Gastrocnemius medialis (tissue), 4 donors: ENCODE measurements around the gene FFAR4. TPM values are rescaled to one million over a fixed set of nuclear protein-coding genes. Genes with fewer than 3 reads are reported as not detected.

Experiments
- ATAC-seq, 2 donors: fragments of 150-250 bp; one replicate each; pipeline ENCODE4 v1.9.1; 2016
- DNase-seq, 2 donors: peaks; one replicate each; pipeline ENCODE4 v3.0.0-alpha.2; 2019
- H3K27ac ChIP-seq, 4 donors: fragments of 200-600 bp; sonication (generic); 1 replicate in 1 of 4; 2 replicates in 3 of 4; pipeline ENCODE4 v1.5.1; 2016 to 2018; ENCODE audit warnings: mild to moderate bottlenecking in 2 of 4, moderate library complexity in 1 of 4
- H3K27me3 ChIP-seq, 3 donors: fragments of 200-600 bp; sonication (generic) in 2 of 3; 1 replicate in 1 of 3; 2 replicates in 2 of 3; pipeline versions ENCODE4 v1.5.1 to v1.6.0; 2016 to 2019; ENCODE audit warnings: mild to moderate bottlenecking in 1 of 3, moderate library complexity in 1 of 3
- H3K36me3 ChIP-seq, 2 donors: fragments of 200-600 bp; sonication (generic) in 1 of 2; one replicate each; pipeline ENCODE4 v1.5.1; 2017 to 2018
- H3K4me1 ChIP-seq, 2 donors: fragments of 200-600 bp; sonication (generic) in 1 of 2; one replicate each; pipeline ENCODE4 v1.5.1; 2016 to 2017; ENCODE audit warnings: mild to moderate bottlenecking in 2 of 2
- H3K4me3 ChIP-seq, 4 donors: fragments of 200-600 bp; sonication (generic) in 3 of 4; 1 replicate in 1 of 4; 2 replicates in 3 of 4; pipeline ENCODE4 v1.5.1; 2016 to 2019; ENCODE audit warnings: mild to moderate bottlenecking in 2 of 4
- H3K9me3 ChIP-seq, 3 donors: fragments of 200-600 bp; sonication (generic) in 2 of 3; 1 replicate in 1 of 3; 2 replicates in 2 of 3; pipeline ENCODE4 v1.5.1; 2016 to 2019
- POLR2A ChIP-seq, 2 donors: fragments of 450-650 bp; IDR thresholded peaks; one replicate each; pipeline ENCODE4 v1.6.1; 2017; ENCODE audit warnings: antibody characterized with exemption in 2 of 2, mild to moderate bottlenecking in 2 of 2, moderate library complexity in 2 of 2
- in situ Hi-C, 4 donors: fragments of 200-750 bp; cut with MboI; loops; one replicate each; pipeline versions ENCODE4 v1.15.0 to v1.8.0; 2017; ENCODE audit warnings: low sequenced_read_pairs in 4 of 4
- intact Hi-C: fragments of 100-400 bp; cut with DNase I; formaldehyde crosslinking; loops from one replicate; pipeline ENCODE4 v1.15.1; 2023; ENCODE audit warnings: low total_unique reads
- total RNA-seq, 4 donors: library from RNA; depleted of rRNA; stranded (reverse); fragments of >200 nt; gene quantifications; one replicate each; pipeline versions ENCODE4 v1.1.0 to v1.2.3, GENCODE V29; 2016
- TF ChIP-seq, protein P1 (sequence below), 5 experiments: fragments of 450-650 bp in 3 of 5; fragments of 200-600 bp in 2 of 5; sonication (generic) in 2 of 5; IDR thresholded peaks in 4 of 5; conservative IDR thresholded peaks in 1 of 5; 1 replicate in 4 of 5; 2 replicates in 1 of 5; pipeline ENCODE4 v1.5.1; 2016 to 2019; ENCODE audit warnings: antibody characterized with exemption in 5 of 5, mild to moderate bottlenecking in 3 of 5, moderate library complexity in 3 of 5

FFAR4 gene
- total RNA-seq, 4 donors from 2014 or later: 0.10 to 0.17 TPM; not detected in 2

- Histone ChIP-seq H3K27me3 (peaks cover 6 to 14% (median 8%) of the 10 kb centered on the region in 3 donors), H3K4me3 (no peak overlapping the region), H3K27ac (no peak overlapping the region), H3K36me3 (no peaks in the 10 kb centered on the region), H3K9me3 (no peaks in the 10 kb centered on the region), H3K4me1 (no peaks in the 10 kb centered on the region)
- TF ChIP-seq, protein P1, sequence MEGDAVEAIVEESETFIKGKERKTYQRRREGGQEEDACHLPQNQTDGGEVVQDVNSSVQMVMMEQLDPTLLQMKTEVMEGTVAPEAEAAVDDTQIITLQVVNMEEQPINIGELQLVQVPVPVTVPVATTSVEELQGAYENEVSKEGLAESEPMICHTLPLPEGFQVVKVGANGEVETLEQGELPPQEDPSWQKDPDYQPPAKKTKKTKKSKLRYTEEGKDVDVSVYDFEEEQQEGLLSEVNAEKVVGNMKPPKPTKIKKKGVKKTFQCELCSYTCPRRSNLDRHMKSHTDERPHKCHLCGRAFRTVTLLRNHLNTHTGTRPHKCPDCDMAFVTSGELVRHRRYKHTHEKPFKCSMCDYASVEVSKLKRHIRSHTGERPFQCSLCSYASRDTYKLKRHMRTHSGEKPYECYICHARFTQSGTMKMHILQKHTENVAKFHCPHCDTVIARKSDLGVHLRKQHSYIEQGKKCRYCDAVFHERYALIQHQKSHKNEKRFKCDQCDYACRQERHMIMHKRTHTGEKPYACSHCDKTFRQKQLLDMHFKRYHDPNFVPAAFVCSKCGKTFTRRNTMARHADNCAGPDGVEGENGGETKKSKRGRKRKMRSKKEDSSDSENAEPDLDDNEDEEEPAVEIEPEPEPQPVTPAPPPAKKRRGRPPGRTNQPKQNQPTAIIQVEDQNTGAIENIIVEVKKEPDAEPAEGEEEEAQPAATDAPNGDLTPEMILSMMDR (IDR thresholded peaks at IDR 0.05 in 4 of 5, conservative IDR thresholded peaks at IDR 0.05 in 1 of 5): no peak
- no peak for TF ChIP-seq POLR2A (IDR thresholded peaks at IDR 0.05)
- DNase-seq: peak; percentile 17 to 21
- in situ Hi-C loops: no loop called here
- ATAC-seq: peak in 1 of 2 donors; percentile 41
- intact Hi-C loops: no loop called here
These were observed 6.8 kb downstream of the FFAR4 start for GRCh38 chr10:93573051-93573909.

- DNase-seq (no peak), ATAC-seq (no peak)
- no peak overlapping the region for H3K27ac ChIP-seq
- peaks cover under 1 to 8% (median 6%) of the 10 kb centered on the region in 3 donors for H3K27me3 ChIP-seq
- no peak overlapping the region for H3K4me3 ChIP-seq
- no peaks in the 10 kb centered on the region for H3K9me3 ChIP-seq
- intact Hi-C loops (no loop called here), in situ Hi-C loops (no loop called here)
- no peaks in the 10 kb centered on the region for H3K36me3 ChIP-seq
- no peak for TF ChIP-seq POLR2A (IDR thresholded peaks at IDR 0.05)
- TF ChIP-seq, protein P1 (IDR thresholded peaks at IDR 0.05 in 4 of 5, conservative IDR thresholded peaks at IDR 0.05 in 1 of 5): no peak
- H3K4me1 ChIP-seq: no peaks in the 10 kb centered on the region
These were observed 7.5 kb downstream of the FFAR4 start for GRCh38 chr10:93573924-93574323.

GRCh38 chr10:93576888-93577287 is 10.4 kb downstream of the FFAR4 start:
- Histone ChIP-seq H3K36me3 (no peaks in the 10 kb centered on the region), H3K4me1 (no peaks in the 10 kb centered on the region), H3K27me3 (peaks cover 0 to 2% (median 0%) of the 10 kb centered on the region in 3 donors), H3K4me3 (no peak overlapping the region), H3K27ac (no peak overlapping the region), H3K9me3 (no peaks in the 10 kb centered on the region)
- DNase-seq (no peak), ATAC-seq (no peak)
- intact Hi-C loops (no loop called here), in situ Hi-C loops (no loop called here)
- TF ChIP-seq, protein P1 (IDR thresholded peaks at IDR 0.05 in 4 of 5, conservative IDR thresholded peaks at IDR 0.05 in 1 of 5): no peak
- no peak for TF ChIP-seq POLR2A (IDR thresholded peaks at IDR 0.05)

- Histone ChIP-seq H3K27ac (no peak overlapping the region), H3K9me3 (no peaks in the 10 kb centered on the region), H3K4me3 (no peak overlapping the region), H3K27me3 (peaks cover 0 to 2% (median 0%) of the 10 kb centered on the region in 3 donors), H3K4me1 (no peaks in the 10 kb centered on the region), H3K36me3 (no peaks in the 10 kb centered on the region)
- no peak for TF ChIP-seq POLR2A (IDR thresholded peaks at IDR 0.05)
- TF ChIP-seq, protein P1 (IDR thresholded peaks at IDR 0.05 in 4 of 5, conservative IDR thresholded peaks at IDR 0.05 in 1 of 5): no peak
- intact Hi-C loops (no loop called here), in situ Hi-C loops (no loop called here)
- no peak for ATAC-seq
- DNase-seq: no peak
These were observed 11.1 kb downstream of the FFAR4 start for GRCh38 chr10:93577565-93577964.
